GM18502 (cell line): ENCODE measurements around the gene CAP2.

ENCODE experiments used
- ATAC-seq: cut with Tn5 transposase; IDR thresholded peaks from one replicate; pipeline ENCODE4 v1.9.1; 2021; ENCODE audit warnings: mild to moderate bottlenecking; ENCODE audit not compliant: unreplicated experiment, poor library complexity

CAP2 gene

DNA sequence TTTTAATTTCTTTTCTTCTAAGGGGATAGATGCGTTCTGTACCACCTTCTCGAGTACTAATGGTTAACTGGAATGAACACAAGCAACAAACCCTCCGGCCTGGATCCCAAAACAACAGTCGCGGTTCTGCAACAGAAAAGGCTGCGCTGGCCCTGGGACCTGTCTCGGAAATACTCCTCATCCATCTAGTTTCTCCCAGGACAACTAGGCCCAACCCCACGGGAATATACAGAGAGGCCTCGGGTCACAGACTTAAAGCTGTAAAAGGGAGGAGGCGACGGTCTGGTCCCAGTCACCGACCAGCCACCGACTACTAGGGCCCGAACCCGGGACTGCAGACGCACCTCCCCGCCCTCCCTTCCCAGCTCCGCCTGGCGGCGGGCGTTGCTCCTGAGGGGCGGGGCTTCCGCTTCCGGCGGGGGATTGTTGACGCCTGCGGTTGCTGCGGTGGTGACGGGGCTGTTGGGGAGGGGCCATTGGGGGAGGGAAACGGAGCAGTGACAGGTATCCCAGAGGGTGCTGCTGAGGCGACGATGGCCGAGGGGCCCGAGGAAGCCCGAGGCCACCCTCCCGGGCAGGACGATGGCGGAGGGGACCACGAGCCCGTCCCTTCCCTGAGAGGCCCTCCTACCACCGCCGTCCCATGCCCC is 206.6 kb downstream of the CAP2 start, which contains the start of gene FAM8A1:
FAM8A1 (plus strand) TSS at position 426 of the 650 bp plus-strand sequence; CDS start at position 534, 108 bp downstream.
- ATAC-seq = peak; percentile 85

DNA sequence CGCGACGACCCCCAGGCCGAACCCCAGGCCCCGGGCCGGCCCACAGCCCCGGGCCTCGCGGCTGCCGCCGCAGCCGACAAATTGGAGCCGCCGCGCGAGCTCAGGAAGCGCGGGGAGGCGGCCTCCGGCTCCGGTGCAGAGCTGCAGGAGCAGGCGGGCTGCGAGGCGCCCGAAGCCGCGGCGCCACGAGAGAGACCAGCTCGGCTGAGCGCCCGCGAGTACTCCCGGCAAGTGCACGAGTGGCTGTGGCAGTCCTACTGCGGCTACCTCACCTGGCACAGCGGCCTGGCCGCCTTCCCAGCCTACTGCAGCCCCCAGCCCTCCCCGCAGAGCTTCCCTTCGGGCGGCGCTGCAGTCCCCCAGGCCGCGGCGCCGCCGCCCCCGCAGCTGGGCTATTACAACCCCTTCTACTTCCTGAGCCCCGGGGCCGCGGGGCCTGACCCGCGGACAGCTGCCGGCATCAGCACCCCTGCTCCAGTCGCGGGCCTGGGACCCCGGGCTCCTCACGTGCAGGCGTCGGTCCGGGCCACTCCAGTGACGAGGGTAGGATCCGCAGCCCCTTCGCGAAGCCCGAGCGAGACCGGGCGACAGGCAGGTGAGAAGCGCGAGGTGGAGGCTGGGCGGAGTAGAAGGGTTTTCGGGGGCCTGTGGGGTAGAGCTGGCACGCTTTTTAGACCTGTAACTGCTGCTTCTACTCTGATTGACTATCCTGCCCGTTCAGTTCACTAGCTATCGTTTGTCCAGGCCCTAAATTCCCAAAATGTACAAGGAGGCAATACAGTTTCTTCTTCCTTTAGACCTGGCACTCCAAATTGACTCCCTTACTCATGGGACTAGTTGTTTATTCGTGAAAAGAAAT is 207.4 kb downstream of the CAP2 start:
- peak; percentile 53 for ATAC-seq

DNA sequence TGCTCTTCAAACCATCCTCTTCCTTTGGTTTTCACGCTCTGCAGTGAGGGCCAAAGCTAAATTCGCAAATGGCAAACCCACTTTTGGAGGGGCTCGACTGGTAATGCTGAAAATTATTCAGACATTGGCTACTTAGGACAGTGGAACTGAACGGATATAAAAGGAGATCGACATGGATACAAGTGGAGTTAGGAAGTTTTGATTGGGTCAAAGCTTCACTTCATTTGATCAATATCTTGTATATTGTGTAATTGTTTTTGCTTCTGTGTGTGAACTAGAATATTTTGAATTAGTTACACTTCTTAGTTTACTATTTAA is 207.9 kb downstream of the CAP2 start:
- ATAC-seq = no peak

DNA sequence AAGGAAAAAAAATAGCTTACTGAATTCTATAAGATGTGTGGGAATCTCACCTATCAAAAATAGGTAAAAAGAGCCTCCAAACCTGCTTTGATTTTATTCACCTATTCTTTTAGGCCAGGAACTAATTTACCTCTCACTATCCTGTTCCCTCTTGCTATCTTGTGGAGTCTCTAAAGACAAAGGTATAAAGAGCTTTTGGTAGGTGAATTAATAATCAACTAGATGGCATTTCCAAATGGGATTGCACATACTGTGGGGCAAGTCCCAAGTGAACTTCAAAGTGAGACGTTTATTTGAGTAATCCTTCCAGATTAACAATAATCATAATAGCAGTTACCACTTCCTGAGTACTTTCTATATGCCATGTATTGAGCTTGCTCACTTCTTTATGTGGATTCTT is 209.5 kb downstream of the CAP2 start:
- no peak for ATAC-seq

DNA sequence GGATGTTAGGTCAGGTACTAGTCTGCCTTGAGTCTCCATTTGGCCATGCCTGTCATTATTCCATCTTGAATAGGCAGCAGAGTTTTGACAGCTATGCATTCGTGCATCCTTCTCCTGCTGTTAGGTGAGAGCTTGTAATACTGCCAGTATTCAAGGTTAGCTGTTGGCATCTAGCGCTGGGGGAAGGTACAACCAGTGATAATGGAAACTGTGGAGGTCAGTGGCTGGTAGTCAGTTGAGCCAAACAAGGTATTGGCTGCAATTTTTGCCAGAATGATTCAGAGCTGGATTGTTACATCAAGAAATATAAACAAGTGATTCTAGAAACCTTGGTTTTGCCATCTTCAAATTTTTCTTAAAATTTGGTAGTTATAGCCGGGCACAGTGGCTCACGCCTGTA is 213.2 kb downstream of the CAP2 start:
- ATAC-seq = no peak
